GM23248 (cell line): ENCODE results near the gene PPP3R1.

Experiments
- EZH2 ChIP-seq: fragments of 200-600 bp; sonication (generic); IDR thresholded peaks from 2 replicates; pipeline ENCODE4 v1.6.1; 2018; ENCODE audit warnings: antibody characterized with exemption, mild to moderate bottlenecking; ENCODE audit not compliant: insufficient read depth, poor library complexity, severe bottlenecking
- EZH2phosphoT487 ChIP-seq: fragments of 200-600 bp; sonication (generic); IDR thresholded peaks from 2 replicates; pipeline ENCODE4 v1.6.1; 2018; ENCODE audit warnings: antibody characterized with exemption, moderate library complexity, mild to moderate bottlenecking, low read depth; ENCODE audit not compliant: insufficient read depth

DNA sequence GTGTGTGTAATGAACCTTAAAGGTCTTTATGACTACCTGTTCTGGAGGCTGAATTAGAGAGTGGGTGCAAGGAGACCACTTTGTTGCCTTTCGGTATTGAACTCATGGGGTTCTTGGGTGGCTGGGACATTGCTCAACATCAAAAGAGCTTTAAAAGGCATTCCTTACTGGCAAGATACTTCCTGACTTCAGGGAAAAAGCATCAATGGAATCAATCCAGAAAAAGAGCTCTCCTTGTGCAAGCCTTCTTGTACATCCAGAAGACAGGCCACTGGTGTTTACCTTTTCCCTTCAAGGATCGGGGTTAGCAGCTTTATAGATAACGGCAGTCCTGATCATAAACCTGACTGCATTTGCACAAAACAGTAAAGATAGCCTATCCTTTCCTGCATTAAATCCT is 85.1 kb downstream of the PPP3R1 start:
- no peak for TF ChIP-seq EZH2phosphoT487
- TF ChIP-seq EZH2: no peak
